HG03159 (cell line): ENCODE measurements around the gene COLGALT1.

Experiments
- ATAC-seq: cut with Tn5 transposase; IDR thresholded peaks from one replicate; pipeline ENCODE4 v1.9.1; 2021; ENCODE audit warnings: mild to moderate bottlenecking, moderate library complexity; ENCODE audit not compliant: unreplicated experiment

The COLGALT1 gene

GRCh38 chr19:17618281-17618903, 62.9 kb downstream of the COLGALT1 start:
- ATAC-seq = no peak

GRCh38 chr19:17618936-17619335, 63.5 kb downstream of the COLGALT1 start:
- ATAC-seq = no peak

- no peak for ATAC-seq
Observed at GRCh38 chr19:17620696-17621095, 65.2 kb downstream of the COLGALT1 start.

GRCh38 chr19:17623224-17623935, 67.9 kb downstream of the COLGALT1 start:
- ATAC-seq = no peak

GRCh38 chr19:17624314-17624991, 69.0 kb downstream of the COLGALT1 start:
- ATAC-seq = no peak

- ATAC-seq = no peak
Observed at GRCh38 chr19:17625043-17625442, 69.6 kb downstream of the COLGALT1 start.

- ATAC-seq = no peak
Observed at GRCh38 chr19:17625980-17626379, 70.5 kb downstream of the COLGALT1 start.

- no peak for ATAC-seq
Observed at GRCh38 chr19:17626456-17627015, 71.1 kb downstream of the COLGALT1 start.

- ATAC-seq = no peak
Observed at GRCh38 chr19:17627161-17627560, 71.7 kb downstream of the COLGALT1 start.

GRCh38 chr19:17627921-17628320, 72.5 kb downstream of the COLGALT1 start:
- ATAC-seq = no peak

GRCh38 chr19:17629760-17630159, 74.3 kb downstream of the COLGALT1 start:
- ATAC-seq = no peak

- ATAC-seq = no peak
Observed at GRCh38 chr19:17632577-17632976, 77.1 kb downstream of the COLGALT1 start.
